ENCODE results near the gene IL1RAPL1.

Gene IL1RAPL1

DNA sequence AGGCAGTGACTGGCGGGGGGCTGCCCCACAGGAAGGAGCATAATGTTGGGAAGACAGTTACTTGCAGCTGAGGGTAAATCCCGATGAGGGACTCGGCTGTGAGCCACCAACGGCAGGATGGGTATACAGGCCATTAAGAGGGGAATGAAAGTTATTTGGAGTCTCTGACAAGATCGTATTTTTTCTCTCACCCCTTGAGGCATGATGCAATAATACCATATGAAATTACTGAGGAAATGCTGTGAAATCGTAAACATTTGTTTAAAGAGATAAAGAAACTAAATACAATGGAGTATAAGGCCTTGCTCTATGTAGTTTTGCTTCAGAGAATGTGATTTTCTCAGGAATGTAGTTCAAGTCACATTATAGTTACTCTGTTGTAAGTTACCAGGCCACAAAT lies 12.7 kb downstream of the IL1RAPL1 start:
- H3K27ac Mint-ChIP-seq = no peak overlapping the region
- H3K36me3 Mint-ChIP-seq = no peaks in the 10 kb centered on the region
- no peaks in the 10 kb centered on the region for H3K4me1 Mint-ChIP-seq
- peaks cover under 1% of the 10 kb centered on the region for H3K9me3 Mint-ChIP-seq
- no peak for ATAC-seq
- H3K4me3 Mint-ChIP-seq = no peak overlapping the region
- no peak for DNase-seq (ENCODE audit: low spot score in 2 of 2)

DNA sequence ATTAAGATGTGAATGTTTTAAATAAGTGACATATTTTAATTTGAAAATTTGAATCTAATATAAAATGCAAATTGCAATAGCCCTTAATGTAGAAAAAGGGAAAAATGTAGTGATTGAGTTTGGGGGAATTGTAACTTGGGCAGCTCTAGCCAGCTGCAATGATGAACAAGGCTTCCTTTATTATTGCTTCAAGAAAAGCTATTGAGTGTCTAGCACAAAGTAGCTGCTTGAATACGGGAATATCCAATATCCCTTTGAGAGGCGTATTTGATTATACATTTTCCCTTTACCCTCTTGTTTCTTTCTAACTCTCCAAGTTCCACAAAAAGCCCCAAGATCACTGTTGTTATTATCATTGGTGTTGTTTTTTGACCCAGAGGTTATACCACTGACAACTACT lies 21.8 kb downstream of the IL1RAPL1 start:
- no peak for ATAC-seq
- Mint-ChIP-seq H3K27ac (no peak overlapping the region), H3K4me3 (no peak overlapping the region), H3K4me1 (no peaks in the 10 kb centered on the region), H3K36me3 (no peaks in the 10 kb centered on the region), H3K9me3 (peaks cover 11% of the 10 kb centered on the region)
- DNase-seq (ENCODE audit: low spot score in 2 of 2) = no peak

DNA sequence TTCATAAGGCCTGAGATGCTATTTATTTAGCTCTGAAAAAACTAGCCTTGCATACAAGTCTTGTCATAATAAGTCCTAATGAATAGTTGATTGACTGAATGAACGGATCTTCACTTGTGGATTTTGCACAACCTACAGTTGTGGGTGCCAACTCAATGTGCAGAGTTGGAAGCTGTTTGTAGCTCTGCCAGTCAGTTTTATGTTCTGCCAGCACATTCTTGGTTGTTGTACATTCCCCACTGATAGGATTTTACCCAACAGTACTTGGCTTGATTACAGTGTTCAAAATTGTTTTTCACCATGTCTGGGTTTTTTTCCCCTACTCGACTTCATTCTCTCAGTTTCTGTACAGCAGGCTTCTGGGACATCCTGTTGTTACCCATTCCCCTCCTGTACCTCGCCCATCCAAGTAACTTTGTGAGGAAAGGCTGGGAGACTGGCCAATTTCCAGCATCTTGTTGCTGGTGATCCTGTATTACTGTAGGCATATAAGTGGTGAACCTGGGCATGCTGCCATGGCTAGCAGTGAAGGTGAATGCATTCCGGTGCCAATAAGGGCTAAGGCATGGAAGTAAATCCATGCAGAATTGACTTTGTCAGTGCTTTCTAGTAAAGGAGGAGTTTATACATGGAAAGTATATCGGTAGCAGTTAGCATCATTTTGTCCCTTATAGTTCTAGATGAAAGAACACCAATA lies 22.8 kb downstream of the IL1RAPL1 start:
- Mint-ChIP-seq H3K9me3 (peaks cover 10% of the 10 kb centered on the region), H3K4me3 (no peak overlapping the region), H3K27ac (no peak overlapping the region), H3K4me1 (no peaks in the 10 kb centered on the region), H3K36me3 (no peaks in the 10 kb centered on the region)
- DNase-seq (ENCODE audit: low spot score in 2 of 2) (no peak), ATAC-seq (no peak)

DNA sequence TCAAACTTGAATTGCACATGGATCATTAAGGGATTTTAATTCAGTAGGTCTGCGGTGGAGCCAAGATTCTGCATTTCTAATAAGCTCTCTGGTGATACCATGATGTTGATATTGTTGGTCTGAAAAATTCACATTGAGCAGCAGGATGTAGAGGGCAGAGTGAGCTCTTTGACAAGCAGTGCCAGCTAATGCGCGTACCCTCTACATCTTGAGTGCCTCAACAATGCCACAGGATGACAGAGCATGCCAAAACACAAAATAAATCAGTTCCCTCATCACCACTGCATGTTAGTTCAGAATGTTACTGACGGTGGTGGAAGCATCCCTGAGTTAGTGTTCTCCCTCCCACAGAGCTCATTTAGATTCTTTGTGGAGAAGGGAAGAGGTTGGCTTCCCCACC lies 23.5 kb downstream of the IL1RAPL1 start:
- Mint-ChIP-seq H3K4me3 (no peak overlapping the region), H3K4me1 (no peaks in the 10 kb centered on the region), H3K9me3 (peaks cover 4% of the 10 kb centered on the region), H3K27ac (no peak overlapping the region), H3K36me3 (no peaks in the 10 kb centered on the region)
- ATAC-seq = no peak
- no peak for DNase-seq (ENCODE audit: low spot score in 2 of 2)

DNA sequence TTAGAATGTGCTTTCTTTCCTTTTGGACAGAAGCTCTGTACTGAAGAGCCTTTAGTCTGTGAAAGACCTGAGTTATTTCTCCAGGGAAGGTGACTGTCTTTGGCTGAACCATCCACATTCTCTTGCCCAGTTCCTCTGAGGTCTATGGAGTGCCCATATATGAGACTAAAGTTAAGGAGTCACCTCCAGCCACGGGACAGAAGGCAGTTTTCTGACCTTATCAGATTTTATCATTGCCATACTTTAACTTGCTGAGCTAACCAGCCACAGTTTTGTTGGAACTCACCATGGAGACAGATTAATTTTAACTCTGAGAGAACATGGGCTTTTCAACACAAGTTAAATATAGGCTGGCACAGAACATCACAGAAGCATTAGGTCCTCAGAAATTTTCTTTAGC lies 26.3 kb downstream of the IL1RAPL1 start:
- Mint-ChIP-seq H3K27ac (no peak overlapping the region), H3K4me3 (no peak overlapping the region), H3K9me3 (peaks cover 2% of the 10 kb centered on the region), H3K4me1 (no peaks in the 10 kb centered on the region), H3K36me3 (no peaks in the 10 kb centered on the region)
- ATAC-seq = no peak
- no peak for DNase-seq (ENCODE audit: low spot score in 2 of 2)

DNA sequence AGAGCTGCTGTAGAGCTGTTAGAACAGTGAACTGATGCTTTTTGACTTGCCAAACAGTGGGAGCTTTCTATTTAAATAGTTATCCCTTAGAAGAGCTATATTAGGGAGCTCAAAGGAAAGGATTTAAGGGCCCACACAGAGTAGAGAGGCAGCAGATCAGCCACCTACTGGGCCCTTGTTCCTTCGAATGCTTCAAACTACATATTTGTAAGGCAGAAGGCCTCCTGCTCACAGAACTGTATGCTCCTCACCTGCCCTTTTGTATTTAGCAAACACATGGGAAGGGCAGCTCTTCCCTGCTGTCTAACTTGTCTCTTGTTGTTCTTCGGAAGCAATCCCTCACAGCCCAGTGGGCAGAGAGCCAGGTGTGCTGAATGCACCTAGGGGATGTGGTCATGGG lies 38.0 kb downstream of the IL1RAPL1 start:
- Mint-ChIP-seq H3K4me1 (no peaks in the 10 kb centered on the region), H3K27ac (no peak overlapping the region), H3K4me3 (no peak overlapping the region), H3K9me3 (peaks cover 14% of the 10 kb centered on the region), H3K36me3 (no peaks in the 10 kb centered on the region)
- no peak for ATAC-seq
- no peak for DNase-seq (ENCODE audit: low spot score in 2 of 2)

DNA sequence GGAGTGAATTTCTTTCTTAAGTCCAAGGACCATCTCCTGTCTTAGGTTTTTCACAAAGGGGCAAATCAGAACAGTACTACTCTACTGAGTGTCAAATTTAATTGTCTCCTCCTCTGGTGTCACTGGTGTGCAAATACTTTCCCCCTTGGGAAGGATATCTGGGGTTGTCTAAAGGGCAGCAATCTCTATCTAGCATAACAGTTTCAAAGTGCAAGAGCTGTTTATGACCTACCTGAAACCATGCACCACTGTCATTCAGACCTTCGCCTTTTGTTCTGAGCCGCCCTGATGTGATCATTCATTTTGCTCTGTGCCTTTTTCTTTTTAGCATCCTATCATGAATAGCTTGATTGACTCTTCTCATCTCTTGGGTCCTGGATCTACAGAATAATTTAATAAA lies 39.3 kb downstream of the IL1RAPL1 start:
- no peaks in the 10 kb centered on the region for H3K36me3 Mint-ChIP-seq
- DNase-seq (ENCODE audit: low spot score in 2 of 2) = no peak
- ATAC-seq = no peak
- H3K27ac Mint-ChIP-seq = no peak overlapping the region
- H3K4me1 Mint-ChIP-seq = no peaks in the 10 kb centered on the region
- H3K9me3 Mint-ChIP-seq = peaks cover 7% of the 10 kb centered on the region
- H3K4me3 Mint-ChIP-seq = no peak overlapping the region

DNA sequence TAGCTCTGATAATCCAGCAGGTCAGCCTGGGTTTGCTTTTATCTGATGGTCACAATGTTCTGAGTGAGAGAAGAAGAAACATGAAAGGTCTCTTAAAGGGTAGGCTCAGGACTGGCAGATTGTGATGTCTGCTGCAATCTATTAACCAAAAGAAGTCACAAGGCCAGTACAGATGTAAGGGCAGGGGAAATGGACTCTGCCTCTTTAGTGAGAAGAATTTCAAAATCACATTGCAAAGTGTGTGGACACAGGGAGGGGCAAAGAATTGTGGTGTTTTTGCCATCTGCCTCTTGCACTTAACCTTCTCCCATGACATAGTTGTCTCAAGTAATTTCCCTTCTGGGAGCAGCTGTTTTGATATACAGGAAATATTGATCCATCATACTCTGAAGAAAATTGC lies 40.9 kb downstream of the IL1RAPL1 start:
- H3K4me3 Mint-ChIP-seq = no peak overlapping the region
- no peak overlapping the region for H3K27ac Mint-ChIP-seq
- H3K4me1 Mint-ChIP-seq = no peaks in the 10 kb centered on the region
- no peak for DNase-seq (ENCODE audit: low spot score in 2 of 2)
- H3K9me3 Mint-ChIP-seq = peaks cover 10% of the 10 kb centered on the region
- no peak for ATAC-seq
- no peaks in the 10 kb centered on the region for H3K36me3 Mint-ChIP-seq

DNA sequence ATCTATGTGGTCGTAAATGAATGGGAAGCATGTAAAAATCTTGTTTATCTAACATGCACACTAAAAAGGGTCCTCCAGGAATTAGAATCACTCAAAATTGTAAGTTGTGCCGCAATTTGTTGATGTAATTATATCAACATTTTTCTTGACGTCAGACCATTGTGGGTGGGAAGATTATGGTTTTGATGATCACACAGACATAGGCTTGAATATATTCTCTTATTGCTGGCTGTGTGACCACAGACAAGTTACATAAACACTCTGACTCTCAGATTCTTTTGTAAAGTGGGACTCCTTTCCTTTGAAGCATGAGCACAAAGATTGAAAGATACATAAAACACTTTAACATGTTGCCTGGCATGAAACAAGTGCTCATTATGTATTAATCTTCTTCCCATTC lies 51.5 kb downstream of the IL1RAPL1 start:
- Mint-ChIP-seq H3K4me1 (no peaks in the 10 kb centered on the region), H3K27ac (no peak overlapping the region), H3K36me3 (no peaks in the 10 kb centered on the region), H3K9me3 (peaks cover 6% of the 10 kb centered on the region), H3K4me3 (no peak overlapping the region)
- no peak for ATAC-seq
- DNase-seq (ENCODE audit: low spot score in 2 of 2) = no peak

DNA sequence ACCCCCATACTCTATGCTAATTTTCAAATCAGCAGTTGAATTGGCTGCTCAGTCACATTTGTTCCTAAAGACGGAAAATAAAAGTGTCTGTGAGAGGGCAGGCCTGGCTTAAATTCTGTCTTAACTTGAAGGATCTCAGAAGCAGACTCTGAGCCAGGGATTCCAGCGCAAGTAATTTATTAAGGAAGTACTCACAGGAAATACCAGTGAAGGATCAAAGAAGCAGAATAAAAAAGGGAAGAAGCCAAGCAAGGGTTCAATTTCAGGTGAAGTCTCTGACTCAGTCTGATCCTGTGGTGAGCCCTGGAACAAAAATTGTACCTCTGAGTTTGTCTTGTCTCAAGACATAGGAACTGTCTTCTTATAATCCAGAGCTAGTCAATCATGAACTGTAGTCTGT lies 52.2 kb downstream of the IL1RAPL1 start:
- DNase-seq (ENCODE audit: low spot score in 2 of 2) = no peak
- Mint-ChIP-seq H3K9me3 (peaks cover 6% of the 10 kb centered on the region), H3K4me3 (no peak overlapping the region), H3K4me1 (no peaks in the 10 kb centered on the region), H3K27ac (no peak overlapping the region), H3K36me3 (no peaks in the 10 kb centered on the region)
- no peak for ATAC-seq

DNA sequence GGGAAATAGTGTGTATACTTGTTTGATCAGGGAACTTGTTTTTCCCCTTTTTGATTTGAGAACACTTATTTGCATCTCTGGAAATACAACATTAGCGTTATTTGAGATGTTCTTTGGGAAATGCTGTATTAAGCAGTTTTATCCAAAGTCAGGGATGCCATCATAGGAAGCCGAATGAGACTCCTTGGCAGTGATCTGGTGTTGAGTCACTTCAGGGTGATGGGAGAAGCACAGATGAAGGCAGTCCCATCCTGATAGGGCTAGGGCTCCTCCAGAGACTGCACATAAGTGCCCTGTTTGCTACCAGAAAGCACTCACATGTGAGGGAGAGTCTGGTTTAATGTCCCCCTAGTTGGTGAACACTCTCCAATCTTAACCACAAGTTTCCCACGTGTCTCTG lies 62.3 kb downstream of the IL1RAPL1 start:
- H3K36me3 Mint-ChIP-seq = no peaks in the 10 kb centered on the region
- DNase-seq (ENCODE audit: low spot score in 2 of 2) (no peak), ATAC-seq (no peak)
- H3K4me3 Mint-ChIP-seq = no peak overlapping the region
- H3K27ac Mint-ChIP-seq = no peak overlapping the region
- no peaks in the 10 kb centered on the region for H3K4me1 Mint-ChIP-seq
- H3K9me3 Mint-ChIP-seq = peaks cover 11% of the 10 kb centered on the region

DNA sequence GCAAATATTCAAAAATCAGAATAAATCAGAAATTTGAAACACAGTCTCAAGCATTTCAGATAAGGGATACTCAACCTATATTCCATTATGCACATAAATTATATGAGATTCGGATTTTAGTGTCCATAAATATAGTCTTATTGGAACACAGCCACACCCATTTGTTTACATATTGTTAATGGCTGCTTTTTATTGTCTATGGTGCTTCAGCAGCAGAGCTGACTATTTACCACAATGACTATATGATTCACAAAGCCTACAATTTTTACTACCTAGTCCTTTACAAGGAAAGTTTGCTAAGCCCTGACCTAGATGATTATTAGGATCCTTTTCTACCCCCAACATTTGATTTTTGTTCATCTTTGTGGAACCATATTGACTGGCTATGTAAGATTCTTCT lies 63.9 kb downstream of the IL1RAPL1 start:
- Mint-ChIP-seq H3K4me3 (no peak overlapping the region), H3K27ac (no peak overlapping the region), H3K9me3 (peaks cover 9% of the 10 kb centered on the region), H3K36me3 (no peaks in the 10 kb centered on the region), H3K4me1 (no peaks in the 10 kb centered on the region)
- DNase-seq (ENCODE audit: low spot score in 2 of 2) (no peak), ATAC-seq (no peak)

DNA sequence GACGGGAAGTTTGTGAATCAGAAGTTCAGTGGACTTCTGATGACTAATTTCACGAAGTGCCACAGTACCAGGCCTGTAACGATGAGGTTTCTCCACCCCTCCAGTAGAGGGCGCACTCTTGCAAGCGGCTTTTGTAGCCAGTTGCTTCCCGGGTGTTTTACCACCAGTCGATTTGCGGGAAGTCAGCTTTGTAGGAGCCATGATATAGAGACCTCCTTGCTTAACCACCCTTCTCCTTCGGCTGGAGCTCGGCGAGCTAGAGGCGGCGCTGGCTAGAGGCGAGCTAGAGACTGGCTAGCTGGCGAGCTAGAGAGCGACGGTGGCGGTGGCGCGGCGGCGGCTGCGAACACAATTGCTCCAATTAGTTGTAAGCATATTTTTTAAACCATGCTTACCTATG lies 72.0 kb downstream of the IL1RAPL1 start:
- ATAC-seq (no peak), DNase-seq (ENCODE audit: low spot score in 2 of 2) (no peak)
- H3K4me3 Mint-ChIP-seq = no peak overlapping the region
- no peaks in the 10 kb centered on the region for H3K4me1 Mint-ChIP-seq
- H3K9me3 Mint-ChIP-seq = peaks cover 6% of the 10 kb centered on the region
- no peaks in the 10 kb centered on the region for H3K36me3 Mint-ChIP-seq
- no peak overlapping the region for H3K27ac Mint-ChIP-seq

DNA sequence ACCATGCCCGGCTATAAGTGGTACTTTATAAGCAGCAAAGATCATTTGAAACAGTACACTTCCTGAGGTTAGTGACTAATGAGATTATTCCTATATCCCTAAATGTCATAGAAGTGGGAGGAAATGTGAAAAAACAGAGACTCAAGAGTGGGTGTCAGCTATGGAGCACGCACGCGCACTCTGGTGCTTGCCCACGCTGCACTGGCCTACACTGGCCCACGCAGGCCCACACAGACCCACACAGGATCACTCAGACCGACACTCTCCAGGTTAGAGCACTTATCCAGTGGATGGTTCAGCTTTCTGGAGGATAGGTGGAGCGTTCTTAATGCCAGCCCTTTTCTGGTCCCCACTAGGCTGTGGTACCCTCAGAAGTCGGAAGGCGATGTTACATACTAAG lies 78.5 kb downstream of the IL1RAPL1 start:
- H3K36me3 Mint-ChIP-seq = no peaks in the 10 kb centered on the region
- no peak overlapping the region for H3K4me3 Mint-ChIP-seq
- peaks cover 12% of the 10 kb centered on the region for H3K9me3 Mint-ChIP-seq
- DNase-seq (ENCODE audit: low spot score in 2 of 2) = no peak
- H3K27ac Mint-ChIP-seq = no peak overlapping the region
- no peaks in the 10 kb centered on the region for H3K4me1 Mint-ChIP-seq
- ATAC-seq = no peak

DNA sequence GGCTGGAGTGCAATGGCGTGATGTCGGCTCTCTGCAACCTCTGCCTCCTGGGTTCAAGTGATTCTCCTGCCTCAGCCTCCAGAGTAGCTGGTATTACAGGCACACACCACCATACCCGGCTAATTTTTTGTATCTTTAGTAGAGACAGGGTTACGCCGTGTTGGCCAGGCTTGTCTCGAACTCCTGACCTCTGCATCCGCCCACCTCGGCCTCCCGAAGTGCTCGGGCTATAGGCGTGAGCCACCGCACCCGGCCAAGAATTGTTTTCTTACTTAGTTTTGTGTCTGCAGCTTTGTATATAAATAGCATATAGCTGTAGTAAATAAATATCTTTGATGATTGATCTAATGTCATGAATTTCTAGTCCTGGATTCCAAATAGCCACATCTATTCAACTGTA lies 81.1 kb downstream of the IL1RAPL1 start:
- Mint-ChIP-seq H3K4me1 (no peaks in the 10 kb centered on the region), H3K27ac (no peak overlapping the region), H3K36me3 (no peaks in the 10 kb centered on the region), H3K9me3 (peaks cover 6% of the 10 kb centered on the region), H3K4me3 (no peak overlapping the region)
- DNase-seq (ENCODE audit: low spot score in 2 of 2) = no peak
- ATAC-seq = no peak

DNA sequence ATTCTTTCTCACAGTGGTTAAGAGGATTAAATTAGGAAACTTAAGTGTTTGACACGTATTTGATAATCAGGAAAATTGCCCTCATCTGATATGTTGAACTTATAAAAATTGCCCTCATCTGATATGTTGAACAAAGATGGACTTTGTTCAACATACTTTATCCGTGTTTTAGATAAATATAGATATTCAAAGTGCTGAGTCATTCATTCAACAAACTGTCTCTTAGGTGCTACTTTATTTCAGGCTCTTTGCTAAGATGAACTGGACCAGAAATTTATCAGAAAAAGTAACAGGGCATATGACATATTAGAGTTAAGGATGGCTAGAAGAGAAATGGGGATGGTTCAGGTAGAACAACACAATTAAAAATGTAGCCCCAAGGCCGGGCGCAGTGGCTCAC lies 81.7 kb downstream of the IL1RAPL1 start:
- H3K4me3 Mint-ChIP-seq = no peak overlapping the region
- ATAC-seq (no peak), DNase-seq (ENCODE audit: low spot score in 2 of 2) (no peak)
- H3K4me1 Mint-ChIP-seq = no peaks in the 10 kb centered on the region
- no peak overlapping the region for H3K27ac Mint-ChIP-seq
- peaks cover 6% of the 10 kb centered on the region for H3K9me3 Mint-ChIP-seq
- no peaks in the 10 kb centered on the region for H3K36me3 Mint-ChIP-seq

DNA sequence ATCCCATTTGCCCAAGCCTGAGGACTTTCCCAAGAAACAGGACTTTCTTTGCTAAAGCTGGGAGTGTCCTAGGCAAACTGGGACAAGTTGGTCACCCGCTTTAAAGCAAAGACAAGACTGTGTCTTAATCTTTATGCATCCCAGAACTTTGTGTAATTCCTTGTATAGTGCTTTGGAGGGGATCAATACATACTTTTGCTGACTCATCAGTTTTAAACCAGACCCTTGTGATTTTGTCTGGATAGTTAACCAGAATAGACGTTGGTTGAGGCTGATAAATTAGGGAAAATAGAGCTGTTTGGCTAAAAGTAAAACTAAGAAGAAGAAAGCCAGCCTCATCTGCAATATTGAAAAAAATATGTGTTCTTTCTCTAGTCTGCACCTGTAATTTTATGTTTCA lies 82.8 kb downstream of the IL1RAPL1 start:
- DNase-seq (ENCODE audit: low spot score in 2 of 2) (no peak), ATAC-seq (no peak)
- Mint-ChIP-seq H3K36me3 (no peaks in the 10 kb centered on the region), H3K4me1 (no peaks in the 10 kb centered on the region), H3K27ac (no peak overlapping the region), H3K9me3 (peaks cover 3% of the 10 kb centered on the region), H3K4me3 (no peak overlapping the region)
